Esophagus squamous epithelium (tissue), 5 donors: ENCODE results near the gene DOCK3. TPM values are rescaled to one million over a fixed set of nuclear protein-coding genes. Genes with fewer than 3 reads are reported as not detected.

ENCODE experiments used
- DNase-seq: peaks from one replicate; lab custom pipeline; 2025; lab: John Stamatoyannopoulos, UW
- H3K27ac ChIP-seq, 4 donors: fragments of 200-600 bp; sonication (generic); one replicate each; pipeline ENCODE4 v1.5.1; 2016 to 2019; ENCODE audit warnings: mild to moderate bottlenecking in 1 of 4
- H3K27me3 ChIP-seq, 4 donors: fragments of 200-600 bp; sonication (generic); 1 replicate in 3 of 4; 2 replicates in 1 of 4; pipeline versions ENCODE4 v1.5.1 to v1.6.0; 2017 to 2021; ENCODE audit warnings: antibody characterized with exemption in 1 of 4
- H3K36me3 ChIP-seq, 3 donors: fragments of 200-600 bp; sonication (generic); one replicate each; pipeline ENCODE4 v1.5.1; 2016 to 2019
- H3K4me1 ChIP-seq, 3 donors: fragments of 200-600 bp; sonication (generic); one replicate each; pipeline ENCODE4 v1.5.1; 2017 to 2019
- H3K4me3 ChIP-seq, 4 donors: fragments of 200-600 bp; sonication (generic); 1 replicate in 3 of 4; 2 replicates in 1 of 4; pipeline ENCODE4 v1.5.1; 2016 to 2019; ENCODE audit warnings: mild to moderate bottlenecking in 2 of 4, moderate library complexity in 1 of 4
- H3K9me3 ChIP-seq, 3 donors: fragments of 200-600 bp; sonication (generic); one replicate each; pipeline ENCODE4 v1.5.1; 2016 to 2019
- POLR2A ChIP-seq, 4 donors: fragments of 450-650 bp; IDR thresholded peaks; one replicate each; pipeline ENCODE4 v1.6.1; 2017; ENCODE audit warnings: antibody characterized with exemption in 4 of 4, mild to moderate bottlenecking in 4 of 4, moderate library complexity in 3 of 4
- WGBS, 2 donors: methylation state at CpG; one replicate each; pipeline ENCODE4 v1.1.5; 2018; 5-methylcytosine and 5-hydroxymethylcytosine counted together
- intact Hi-C: fragments of 100-400 bp; cut with DNase I; formaldehyde crosslinking; loops from one replicate; pipeline ENCODE4 v1.15.0; 2022
- total RNA-seq, 4 donors: library from RNA; depleted of rRNA; stranded (reverse); fragments of >200 nt; gene quantifications; one replicate each; pipeline ENCODE4 v1.1.0, GENCODE V29; 2016
- TF ChIP-seq, protein P1 (sequence below), 6 experiments: fragments of 450-650 bp in 4 of 6; fragments of 200-600 bp in 2 of 6; sonication (generic) in 2 of 6; IDR thresholded peaks; one replicate each; pipeline ENCODE4 v1.5.1; 2016 to 2019; ENCODE audit warnings: antibody characterized with exemption in 6 of 6, mild to moderate bottlenecking in 4 of 6, moderate library complexity in 4 of 6
- donor health status: DM: yes; HTN: yes; CAD: no.

Gene DOCK3
- total RNA-seq, 4 donors from 2014 or later, result 0.92 to 1.7 (median 1.4) TPM

DNA sequence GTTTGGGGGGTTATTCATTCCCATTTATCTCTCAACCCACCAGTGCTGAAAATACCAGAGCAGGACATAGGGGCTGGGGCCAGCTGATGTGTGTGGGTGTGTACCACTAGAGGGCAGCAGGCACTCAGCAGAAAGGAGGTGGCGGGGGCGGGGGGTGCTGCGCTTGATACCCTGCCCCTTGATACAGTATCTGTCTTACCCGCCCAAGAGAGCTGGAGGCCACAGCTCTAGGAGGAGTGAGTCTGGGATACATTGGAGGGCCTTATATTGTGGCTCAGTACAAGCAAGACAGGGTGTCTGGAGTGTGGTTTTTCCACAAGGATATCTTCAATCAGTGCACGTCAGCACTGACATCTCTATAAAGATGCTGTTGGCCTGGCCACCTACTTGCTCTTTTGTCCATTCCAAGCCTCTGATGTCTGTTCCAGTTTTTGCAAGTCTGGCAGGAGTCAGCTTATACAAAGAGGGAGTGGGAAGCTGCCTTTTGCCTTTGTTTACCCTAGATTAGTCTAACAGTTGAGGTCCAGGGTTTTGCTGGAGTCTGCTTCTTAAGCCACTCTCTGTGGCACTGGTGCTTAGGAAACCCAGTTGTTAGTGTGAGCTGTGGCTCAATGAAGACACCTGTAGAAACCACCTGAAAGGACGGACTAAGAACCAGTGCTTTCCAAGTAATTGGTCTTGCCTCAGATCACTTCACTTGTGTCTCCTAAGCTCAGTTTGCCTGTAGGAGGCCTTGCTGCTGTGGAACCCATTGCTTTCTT is 714.9 kb downstream of the DOCK3 start:
- Histone ChIP-seq H3K9me3 (no peaks in the 10 kb centered on the region), H3K4me3 (no peak overlapping the region), H3K27me3 (no peaks in the 10 kb centered on the region), H3K4me1 (peaks cover 68 to 86% (median 77%) of the 10 kb centered on the region in 3 donors), H3K27ac (peak overlapping the region; percentile 34 to 99 (median 98)), H3K36me3 (peaks cover 14 to 53% (median 18%) of the 10 kb centered on the region in 3 donors)
- intact Hi-C loops, result loop anchor here (5.0 to 10.0 kb wide), 2 partner anchors 108 to 295 kb away; no protein-coding TSS in a partner anchor
- no peak for DNase-seq
- TF ChIP-seq, protein P1, sequence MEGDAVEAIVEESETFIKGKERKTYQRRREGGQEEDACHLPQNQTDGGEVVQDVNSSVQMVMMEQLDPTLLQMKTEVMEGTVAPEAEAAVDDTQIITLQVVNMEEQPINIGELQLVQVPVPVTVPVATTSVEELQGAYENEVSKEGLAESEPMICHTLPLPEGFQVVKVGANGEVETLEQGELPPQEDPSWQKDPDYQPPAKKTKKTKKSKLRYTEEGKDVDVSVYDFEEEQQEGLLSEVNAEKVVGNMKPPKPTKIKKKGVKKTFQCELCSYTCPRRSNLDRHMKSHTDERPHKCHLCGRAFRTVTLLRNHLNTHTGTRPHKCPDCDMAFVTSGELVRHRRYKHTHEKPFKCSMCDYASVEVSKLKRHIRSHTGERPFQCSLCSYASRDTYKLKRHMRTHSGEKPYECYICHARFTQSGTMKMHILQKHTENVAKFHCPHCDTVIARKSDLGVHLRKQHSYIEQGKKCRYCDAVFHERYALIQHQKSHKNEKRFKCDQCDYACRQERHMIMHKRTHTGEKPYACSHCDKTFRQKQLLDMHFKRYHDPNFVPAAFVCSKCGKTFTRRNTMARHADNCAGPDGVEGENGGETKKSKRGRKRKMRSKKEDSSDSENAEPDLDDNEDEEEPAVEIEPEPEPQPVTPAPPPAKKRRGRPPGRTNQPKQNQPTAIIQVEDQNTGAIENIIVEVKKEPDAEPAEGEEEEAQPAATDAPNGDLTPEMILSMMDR (IDR thresholded peaks at IDR 0.05), result peak in 5 of 6 experiments; percentile 44 to 70 (median 67)
- TF ChIP-seq POLR2A (IDR thresholded peaks at IDR 0.05), result no peak
- WGBS, 2 donors, result 39 to 49% methylated on average over 5 to 6 of the region's 6 CpGs

DNA sequence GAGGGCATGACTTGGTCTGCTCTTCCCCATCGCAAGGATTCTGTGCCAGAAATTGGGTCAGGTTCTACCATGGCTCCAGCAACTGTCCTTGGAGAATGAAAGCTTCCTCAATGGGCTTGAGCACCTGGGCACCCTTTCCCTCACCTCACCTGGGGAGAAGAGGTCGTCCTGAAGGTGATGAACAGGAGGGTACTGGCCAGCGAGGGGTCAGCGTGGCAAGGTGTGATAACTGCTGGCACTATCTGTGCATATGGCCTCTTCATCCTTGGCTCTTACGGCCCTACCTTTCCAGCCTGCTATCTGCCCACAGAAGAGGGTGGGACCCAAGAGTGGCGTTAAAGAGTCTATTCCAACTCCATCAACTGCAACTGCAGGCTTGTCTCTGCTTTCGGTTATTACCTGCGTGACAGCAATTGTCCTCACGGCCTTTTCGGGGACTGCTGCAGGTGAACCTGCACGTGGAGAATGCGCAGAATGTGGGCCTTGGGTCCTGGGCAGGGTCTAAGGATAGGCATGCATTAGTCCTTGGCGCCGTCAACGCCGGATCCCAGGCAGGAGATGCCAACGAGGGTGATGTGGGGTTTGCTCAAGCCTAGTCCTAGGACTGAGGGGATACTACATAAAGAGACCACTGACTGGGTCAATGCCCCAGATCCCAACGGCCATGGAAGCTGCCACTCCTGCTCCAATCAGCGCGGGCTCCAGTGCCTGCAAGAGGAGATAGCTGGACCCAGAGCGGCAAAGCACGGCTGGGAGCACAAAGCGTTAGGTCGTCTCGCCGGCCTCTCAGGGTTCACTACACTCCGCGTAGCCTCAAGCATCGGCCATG is 715.7 kb downstream of the DOCK3 start:
- peak overlapping the region; percentile 64 to 96 (median 88) for H3K4me3 ChIP-seq
- intact Hi-C loops, result loop anchor here (5.0 to 10.0 kb wide), 2 partner anchors 107 to 294 kb away; no protein-coding TSS in a partner anchor
- no peak for TF ChIP-seq POLR2A (IDR thresholded peaks at IDR 0.05)
- TF ChIP-seq, protein P1 (IDR thresholded peaks at IDR 0.05), result no peak
- no peaks in the 10 kb centered on the region for H3K27me3 ChIP-seq
- H3K4me1 ChIP-seq, result peaks cover 68 to 94% (median 77%) of the 10 kb centered on the region in 3 donors
- 43 to 60% methylated on average over 12 to 15 of the region's 29 CpGs for WGBS, 2 donors
- DNase-seq, result no peak
- peaks cover 20 to 61% (median 27%) of the 10 kb centered on the region in 3 donors for H3K36me3 ChIP-seq
- H3K9me3 ChIP-seq, result no peaks in the 10 kb centered on the region
- peak overlapping the region; percentile 96 to 99 (median 98) for H3K27ac ChIP-seq

DNA sequence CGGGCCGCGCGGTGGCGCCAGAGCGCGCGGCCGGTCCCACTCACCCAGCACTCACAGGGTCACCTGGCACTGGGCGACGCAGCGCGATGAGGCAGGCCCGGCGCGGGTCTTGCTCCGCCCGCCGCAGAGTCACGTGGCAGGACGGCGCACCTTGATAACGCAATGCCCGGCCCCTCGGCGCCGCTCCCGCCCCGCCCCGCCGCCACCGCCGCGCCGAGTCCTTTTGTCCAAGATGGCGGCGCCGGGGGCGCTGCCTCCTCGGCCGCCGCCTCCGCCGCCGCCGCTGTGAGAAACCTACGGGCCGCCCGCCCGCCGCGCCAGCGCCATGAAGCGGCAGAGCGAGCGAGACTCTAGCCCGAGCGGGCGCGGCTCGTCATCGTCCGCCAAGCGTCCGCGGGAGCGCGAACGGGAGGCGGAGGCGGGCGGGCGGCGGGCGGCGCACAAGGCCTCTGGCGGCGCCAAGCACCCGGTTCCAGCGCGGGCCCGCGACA is 716.4 kb downstream of the DOCK3 start, which contains the start of gene RBM15B:
Gene RBM15B (plus strand): TSS at position 211 of the 491 bp plus-strand sequence. CDS start 115 bp downstream, at position 326.
- H3K4me1 ChIP-seq, result peaks cover 62 to 94% (median 74%) of the 10 kb centered on the region in 3 donors
- peak within 1 kb of the TSS; percentile 96 to 99 (median 98) for H3K27ac ChIP-seq
- no peaks in the 10 kb centered on the region for H3K9me3 ChIP-seq
- DNase-seq, result peak; percentile 76
- peaks cover 20 to 68% (median 31%) of the 10 kb centered on the region in 3 donors for H3K36me3 ChIP-seq
- 1 to 6% methylated on average over 7 to 25 of the region's 83 CpGs for whole genome bisulfite sequencing, 2 donors
- peak in 3 of 4 donors; percentile 24 to 76 (median 73) for TF ChIP-seq POLR2A (IDR thresholded peaks at IDR 0.05)
- TF ChIP-seq, protein P1 (IDR thresholded peaks at IDR 0.05), result peak; percentile 77 to 96 (median 91)
- H3K27me3 ChIP-seq, result no peaks in the 10 kb centered on the region
- intact Hi-C loops, result loop anchor here (5.0 to 10.0 kb wide), 2 partner anchors 106 to 294 kb away; no protein-coding TSS in a partner anchor
- peak within 1 kb of the TSS; percentile 64 to 96 (median 88) for H3K4me3 ChIP-seq

DNA sequence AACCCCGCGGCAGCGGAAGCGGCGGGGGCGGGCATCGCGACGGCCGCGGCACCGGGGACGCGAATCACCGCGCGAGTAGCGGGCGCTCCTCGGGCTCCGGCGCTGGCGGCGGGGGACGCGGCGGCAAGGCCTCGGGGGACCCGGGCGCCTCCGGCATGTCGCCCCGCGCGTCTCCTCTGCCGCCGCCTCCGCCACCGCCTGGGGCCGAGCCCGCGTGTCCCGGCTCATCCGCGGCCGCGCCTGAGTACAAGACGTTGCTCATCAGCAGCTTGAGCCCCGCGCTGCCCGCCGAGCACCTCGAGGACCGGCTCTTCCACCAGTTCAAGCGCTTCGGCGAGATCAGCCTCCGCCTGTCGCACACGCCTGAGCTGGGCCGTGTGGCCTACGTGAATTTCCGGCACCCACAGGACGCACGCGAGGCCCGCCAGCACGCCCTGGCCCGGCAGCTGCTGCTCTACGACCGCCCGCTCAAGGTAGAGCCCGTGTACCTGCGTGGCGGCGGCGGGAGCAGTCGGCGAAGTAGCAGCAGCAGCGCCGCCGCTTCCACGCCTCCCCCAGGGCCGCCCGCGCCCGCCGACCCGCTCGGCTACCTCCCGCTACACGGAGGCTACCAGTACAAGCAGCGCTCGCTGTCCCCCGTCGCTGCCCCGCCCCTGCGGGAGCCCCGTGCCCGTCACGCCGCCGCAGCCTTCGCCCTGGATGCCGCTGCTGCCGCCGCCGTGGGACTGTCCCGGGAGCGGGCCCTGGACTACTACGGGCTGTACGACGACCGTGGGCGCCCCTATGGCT is 717.0 kb downstream of the DOCK3 start:
- no peak for DNase-seq
- Histone ChIP-seq H3K9me3 (no peaks in the 10 kb centered on the region), H3K4me1 (peaks cover 60 to 94% (median 73%) of the 10 kb centered on the region in 3 donors), H3K36me3 (peaks cover 20 to 71% (median 36%) of the 10 kb centered on the region in 3 donors), H3K27me3 (no peaks in the 10 kb centered on the region), H3K27ac (peak overlapping the region; percentile 76 to 99 (median 97)), H3K4me3 (peak overlapping the region; percentile 64 to 96 (median 88))
- intact Hi-C loops, result loop anchor here (5.0 to 10.0 kb wide), 2 partner anchors 106 to 293 kb away; no protein-coding TSS in a partner anchor
- WGBS, 2 donors, result 0% methylated on average over 1 of the region's 115 CpGs; no CpG with 5 or more reads in 1 of the 2 donors
- TF ChIP-seq, protein P1 (IDR thresholded peaks at IDR 0.05), result no peak
- no peak for TF ChIP-seq POLR2A (IDR thresholded peaks at IDR 0.05)
